ENCODE data around the gene ADGRD1. TPM values are rescaled to one million over a fixed set of nuclear protein-coding genes. Genes with fewer than 3 reads are reported as not detected.

ADGRD1 gene
- total RNA-seq, 6 experiments from 2014 or later, result not detected

DNA sequence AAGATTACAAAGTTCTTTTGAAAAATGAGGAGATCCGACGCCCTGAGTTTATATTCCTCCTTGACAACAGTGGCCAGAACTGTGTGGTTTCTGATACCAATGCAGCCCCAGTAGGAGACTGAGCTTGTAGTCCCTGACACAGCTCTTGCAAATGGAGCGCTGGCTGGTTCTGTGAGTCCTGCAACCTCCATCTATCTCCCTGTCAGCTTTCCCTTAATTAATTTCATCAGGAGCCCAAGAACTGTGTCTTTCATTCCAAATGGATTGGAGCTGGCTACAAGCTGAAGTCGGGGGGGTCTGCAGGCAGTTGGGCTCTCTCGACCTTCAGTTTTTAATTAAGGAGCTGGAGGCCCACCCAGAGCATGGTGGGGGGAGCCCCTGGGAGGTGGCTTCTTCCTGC is 160.6 kb downstream of the ADGRD1 start:
- Mint-ChIP-seq H3K4me3 (no peak overlapping the region), H3K27ac (no peak overlapping the region), H3K4me1 (ENCODE audit: low read depth) (no peaks in the 10 kb centered on the region), H3K36me3 (ENCODE audit: low read depth) (no peaks in the 10 kb centered on the region), H3K27me3 (ENCODE audit: insufficient read depth) (peaks cover 2% of the 10 kb centered on the region; the same call in 1 of the 2 replicates), H3K9me3 (peaks cover 30% of the 10 kb centered on the region)
- DNase-seq, result no peak
- no peak for TF ChIP-seq CTCF (IDR thresholded peaks at IDR 0.05)

- Mint-ChIP-seq H3K27ac (no peak overlapping the region), H3K36me3 (ENCODE audit: low read depth) (no peaks in the 10 kb centered on the region), H3K4me1 (ENCODE audit: low read depth) (no peaks in the 10 kb centered on the region), H3K4me3 (no peak overlapping the region), H3K9me3 (peaks cover 35% of the 10 kb centered on the region), H3K27me3 (ENCODE audit: insufficient read depth) (peaks cover 2% of the 10 kb centered on the region; the same call in 1 of the 2 replicates)
- no peak for TF ChIP-seq CTCF (IDR thresholded peaks at IDR 0.05)
- no peak for DNase-seq
These were observed 161.4 kb downstream of the ADGRD1 start for GRCh38 chr12:131114942-131115584.

GRCh38 chr12:131115766-131116467 is 162.2 kb downstream of the ADGRD1 start:
- TF ChIP-seq CTCF (IDR thresholded peaks at IDR 0.05), result no peak
- Mint-ChIP-seq H3K27ac (no peak overlapping the region), H3K4me1 (ENCODE audit: low read depth) (no peaks in the 10 kb centered on the region), H3K27me3 (ENCODE audit: insufficient read depth) (peaks cover 2% of the 10 kb centered on the region; the same call in 1 of the 2 replicates), H3K4me3 (no peak overlapping the region), H3K36me3 (ENCODE audit: low read depth) (no peaks in the 10 kb centered on the region), H3K9me3 (peaks cover 39% of the 10 kb centered on the region)
- no peak for DNase-seq

GRCh38 chr12:131116468-131117117 is 162.9 kb downstream of the ADGRD1 start:
- peaks cover 2% of the 10 kb centered on the region; the same call in 1 of the 2 replicates for H3K27me3 Mint-ChIP-seq (ENCODE audit: insufficient read depth)

More at GRCh38 chr12:131116468-131117117, 162.9 kb downstream of the ADGRD1 start:
- Mint-ChIP-seq H3K4me3 (no peak overlapping the region), H3K4me1 (ENCODE audit: low read depth) (no peaks in the 10 kb centered on the region), H3K36me3 (ENCODE audit: low read depth) (no peaks in the 10 kb centered on the region), H3K9me3 (peaks cover 39% of the 10 kb centered on the region), H3K27ac (no peak overlapping the region)
- no peak for DNase-seq
- no peak for TF ChIP-seq CTCF (IDR thresholded peaks at IDR 0.05)
